HG02884 (cell line): ENCODE results near the gene ST3GAL3.

Experiments
- ATAC-seq: cut with Tn5 transposase; IDR thresholded peaks from one replicate; pipeline ENCODE4 v1.9.1; 2021; ENCODE audit warnings: mild to moderate bottlenecking, moderate library complexity; ENCODE audit not compliant: unreplicated experiment

ST3GAL3 gene, protein sequence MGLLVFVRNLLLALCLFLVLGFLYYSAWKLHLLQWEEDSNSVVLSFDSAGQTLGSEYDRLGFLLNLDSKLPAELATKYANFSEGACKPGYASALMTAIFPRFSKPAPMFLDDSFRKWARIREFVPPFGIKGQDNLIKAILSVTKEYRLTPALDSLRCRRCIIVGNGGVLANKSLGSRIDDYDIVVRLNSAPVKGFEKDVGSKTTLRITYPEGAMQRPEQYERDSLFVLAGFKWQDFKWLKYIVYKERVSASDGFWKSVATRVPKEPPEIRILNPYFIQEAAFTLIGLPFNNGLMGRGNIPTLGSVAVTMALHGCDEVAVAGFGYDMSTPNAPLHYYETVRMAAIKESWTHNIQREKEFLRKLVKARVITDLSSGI

DNA sequence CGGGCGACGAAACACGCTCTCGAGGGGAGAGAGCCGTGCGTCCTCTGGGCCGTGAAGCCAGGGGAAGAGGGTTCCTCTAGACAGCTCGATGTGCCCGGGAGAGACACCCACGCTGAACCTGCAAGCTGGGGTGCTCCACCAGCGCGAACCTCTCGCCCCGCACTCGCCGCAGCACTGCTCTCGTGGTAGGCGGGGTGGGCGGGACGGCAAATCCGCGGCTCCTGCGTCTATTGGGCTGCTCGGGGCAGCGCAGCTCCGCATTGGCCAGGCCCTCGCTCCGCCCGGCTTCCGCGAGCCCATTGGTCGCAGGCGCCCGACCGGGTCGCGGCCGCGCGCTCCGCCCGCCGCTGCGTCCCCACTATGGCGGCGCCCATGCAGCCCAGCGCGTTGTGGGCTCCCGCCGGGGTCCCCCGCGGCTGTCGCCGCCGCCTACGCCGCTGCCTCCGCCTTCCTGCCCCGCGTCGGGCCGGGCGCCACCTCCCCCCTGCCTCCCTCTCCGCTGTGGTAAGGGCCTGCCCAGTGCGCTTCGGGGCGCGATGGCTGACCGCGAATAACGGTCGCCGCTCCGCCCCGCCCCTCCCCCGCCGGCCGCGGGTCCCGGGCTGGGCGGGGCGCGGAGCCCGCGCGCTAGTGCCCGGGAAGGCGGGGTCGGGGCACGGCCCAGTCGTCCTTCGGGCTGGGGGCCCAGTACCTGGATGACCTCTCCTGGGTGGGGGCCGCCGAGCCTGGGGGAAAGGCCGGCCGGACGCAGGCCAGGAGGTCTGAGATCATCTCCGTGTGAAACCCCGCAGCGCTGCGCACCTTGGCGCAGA is at the start of gene ST3GAL3:
ST3GAL3 (plus strand) TSS at position 347 of the 812 bp plus-strand sequence. CDS start 28,727 bp downstream, outside the sequence.
- peak; percentile 84 for ATAC-seq

GRCh38 chr1:43659212-43660166 is 47.8 kb upstream of the ST3GAL3 start:
- ATAC-seq = no peak

GRCh38 chr1:43660355-43660754 is 47.0 kb upstream of the ST3GAL3 start:
- no peak for ATAC-seq

DNA sequence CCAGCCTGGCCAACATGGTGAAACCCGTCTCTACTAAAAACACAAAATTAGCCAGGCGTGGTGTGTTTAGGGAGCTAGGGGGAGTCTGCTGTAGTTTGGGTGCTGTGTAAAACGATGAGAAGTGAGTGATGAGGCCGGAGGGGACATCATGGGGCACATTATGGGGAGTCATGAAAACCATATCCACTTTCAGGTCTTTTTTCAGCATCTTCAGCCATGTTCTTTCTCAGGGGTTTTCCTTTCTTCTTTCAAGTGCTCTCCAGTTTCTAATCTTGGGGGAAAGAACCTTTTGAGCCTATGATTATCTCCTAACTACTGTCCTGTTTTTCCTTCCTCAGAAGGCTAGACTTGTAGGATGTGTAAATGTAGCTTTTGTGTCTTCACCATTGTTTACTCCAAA is 43.0 kb upstream of the ST3GAL3 start:
- no peak for ATAC-seq

DNA sequence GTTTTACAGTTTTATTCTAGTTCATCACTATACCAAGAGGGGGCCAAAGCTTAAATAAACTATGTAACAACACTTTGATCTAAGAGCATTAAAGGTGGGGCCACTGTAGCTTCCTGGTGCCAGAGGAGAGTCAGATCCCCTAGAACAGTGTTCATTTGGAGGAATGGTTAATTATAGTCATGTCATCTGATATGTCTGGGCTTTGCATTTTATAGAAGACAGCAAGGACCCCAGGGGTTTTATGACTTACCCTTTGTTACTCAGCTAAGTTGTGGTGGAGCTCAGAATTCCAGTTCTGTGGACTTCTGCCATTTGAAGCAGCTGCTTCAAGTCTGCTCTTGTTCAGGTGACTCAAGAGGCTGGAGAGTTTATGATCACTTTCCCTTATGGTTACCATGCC is 40.7 kb upstream of the ST3GAL3 start:
- ATAC-seq = no peak

GRCh38 chr1:43668956-43669355 is 38.4 kb upstream of the ST3GAL3 start:
- ATAC-seq = no peak

DNA sequence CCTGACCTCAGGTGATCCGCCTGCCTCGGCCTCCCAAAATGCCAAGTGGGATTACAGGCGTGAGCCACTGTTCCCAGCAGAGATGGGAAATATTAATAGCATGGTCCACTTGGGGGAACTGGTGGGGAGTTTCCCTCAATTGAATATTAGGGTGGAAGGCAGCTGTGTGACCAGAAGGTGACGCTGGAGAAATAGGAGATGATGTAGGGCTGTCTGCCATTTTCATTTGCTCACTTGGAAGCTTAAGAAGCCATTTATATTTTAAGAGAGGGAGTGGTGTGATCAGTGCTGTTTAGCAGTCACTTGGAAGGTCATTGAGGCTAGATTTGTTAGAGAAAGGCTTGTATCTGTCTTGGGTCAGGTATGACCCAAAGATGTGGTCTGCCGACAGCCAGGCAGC is 37.5 kb upstream of the ST3GAL3 start:
- ATAC-seq = no peak

GRCh38 chr1:43671193-43671592 is 36.1 kb upstream of the ST3GAL3 start:
- no peak for ATAC-seq

- no peak for ATAC-seq
Measured at GRCh38 chr1:43671626-43672330, 35.6 kb upstream of the ST3GAL3 start.

- no peak for ATAC-seq
Measured at GRCh38 chr1:43673261-43673660, 34.1 kb upstream of the ST3GAL3 start.

DNA sequence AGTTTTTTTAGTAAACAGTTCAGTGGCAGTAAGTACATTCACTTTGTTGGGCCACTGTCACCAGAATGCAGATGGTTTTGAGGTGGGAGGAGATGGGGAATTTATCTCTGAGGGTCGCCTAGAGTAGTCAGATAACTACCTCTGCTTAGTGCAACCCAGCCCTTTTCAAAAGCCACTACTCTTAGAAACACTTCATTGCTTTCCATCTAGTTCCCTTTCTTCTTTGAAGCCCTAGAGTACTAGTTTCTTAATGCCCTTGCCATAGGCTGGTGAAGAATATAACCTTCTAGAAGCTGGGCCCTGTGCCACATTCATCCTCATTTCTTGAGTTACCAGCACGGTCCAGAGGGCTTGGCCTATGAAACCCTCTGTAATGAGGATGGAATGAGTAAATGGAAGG is 28.4 kb upstream of the ST3GAL3 start:
- ATAC-seq = no peak

GRCh38 chr1:43683560-43683959 is 23.8 kb upstream of the ST3GAL3 start:
- no peak for ATAC-seq

GRCh38 chr1:43686801-43687200 is 20.5 kb upstream of the ST3GAL3 start:
- ATAC-seq = no peak

DNA sequence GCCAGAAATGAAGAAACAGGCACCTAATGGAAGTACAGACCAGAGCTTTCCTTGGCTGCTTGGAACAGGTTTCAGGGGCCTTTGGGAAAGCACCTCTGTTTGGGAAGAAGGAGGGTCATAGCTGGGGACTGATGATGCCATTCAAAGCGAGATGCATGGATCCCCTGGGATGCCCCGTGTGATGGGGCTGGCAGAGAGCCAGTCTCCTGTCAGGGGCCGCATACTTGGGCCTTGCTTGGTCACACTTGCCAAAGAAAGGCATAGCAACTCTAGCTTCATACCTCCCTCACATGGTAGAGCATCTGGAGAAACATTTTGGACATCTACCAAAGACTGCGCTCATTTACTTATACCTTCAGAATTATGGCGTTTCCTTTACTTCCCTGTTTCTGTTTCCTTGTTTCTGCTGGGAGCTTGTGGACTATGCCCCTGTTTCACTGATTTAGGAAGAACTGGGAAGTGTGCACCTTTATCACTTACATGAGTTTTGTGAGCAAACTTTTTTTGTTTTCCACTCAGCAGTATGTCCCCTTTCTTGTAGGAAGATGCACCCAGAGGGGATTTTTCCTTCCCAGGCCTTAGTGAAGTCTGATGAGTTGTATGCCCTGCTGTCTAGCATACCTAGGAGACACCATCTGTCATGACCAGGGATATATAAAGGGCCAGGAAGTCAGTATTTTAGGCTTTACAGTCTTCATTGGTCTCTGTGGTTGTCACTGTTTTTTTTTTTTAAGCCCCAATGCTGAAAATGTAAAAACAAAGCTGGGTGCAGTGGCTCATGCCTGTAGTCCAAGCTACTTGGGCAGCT is 19.8 kb upstream of the ST3GAL3 start:
- ATAC-seq = no peak

- ATAC-seq = no peak
Measured at GRCh38 chr1:43688109-43688387, 19.3 kb upstream of the ST3GAL3 start.

DNA sequence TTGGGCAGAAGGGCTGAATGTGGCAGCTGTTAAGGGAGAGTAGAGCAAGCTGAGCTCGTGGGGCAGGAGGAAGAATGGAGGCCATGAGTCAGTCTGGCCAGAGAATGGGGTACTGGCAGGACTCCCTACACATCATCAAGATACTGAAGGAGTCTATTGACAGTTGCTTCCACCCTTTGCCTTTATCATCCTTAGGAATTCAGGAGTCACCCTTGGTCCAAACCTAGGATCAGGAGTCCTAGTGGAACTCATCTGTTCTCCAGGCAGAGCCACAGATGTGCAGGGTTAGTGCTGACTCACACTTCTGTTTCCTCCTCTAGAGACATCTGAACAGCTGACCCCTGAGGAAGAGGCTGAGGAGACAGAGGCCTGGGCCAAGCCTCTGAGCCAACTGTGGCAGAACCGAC is 18.7 kb upstream of the ST3GAL3 start:
- ATAC-seq = no peak

DNA sequence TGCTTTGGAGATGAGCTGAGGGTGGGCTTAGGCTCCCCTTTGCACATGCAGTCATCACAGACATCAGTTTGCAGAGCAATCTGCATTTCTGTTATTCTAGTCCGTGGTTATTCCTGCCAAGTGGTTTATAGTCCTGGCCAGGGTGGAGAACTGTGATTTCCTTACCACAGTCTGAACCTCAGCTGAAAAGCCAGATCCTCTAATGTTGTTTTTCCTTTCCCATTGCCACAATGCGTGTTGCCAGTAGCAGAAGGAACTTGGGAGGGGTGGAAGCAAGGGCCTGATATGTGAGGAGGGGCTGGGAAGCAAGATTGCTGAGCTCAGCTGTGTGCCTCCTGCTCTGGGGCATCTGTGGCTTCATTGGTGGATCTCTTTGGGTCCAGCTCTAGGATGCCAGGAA is 18.0 kb upstream of the ST3GAL3 start:
- ATAC-seq = no peak

- ATAC-seq = no peak
Measured at GRCh38 chr1:43691871-43692815, 15.2 kb upstream of the ST3GAL3 start.

GRCh38 chr1:43693371-43693770 is 14.0 kb upstream of the ST3GAL3 start:
- no peak for ATAC-seq
